K562 (cell line): ENCODE data around the gene TMEM138. TPM values are rescaled to one million over a fixed set of nuclear protein-coding genes. Genes with fewer than 3 reads are reported as not detected.

Experiments used
- ARID3A ChIP-seq: IDR thresholded peaks from 2 replicates; pipeline ENCODE4 v1.6.1; 2012; ENCODE audit warnings: low read depth, low read length, improper control_type of control experiment, borderline replicate concordance
- BACH1 ChIP-seq: fragments of 200-800 bp; sonication (Bioruptor generic); IDR thresholded peaks from 2 replicates; pipeline ENCODE4 v1.6.1; 2016; ENCODE audit warnings: missing genetic modification characterization, missing compliant biosample characterization
- C11orf30 ChIP-seq: fragments of 450-650 bp; IDR thresholded peaks from 2 replicates; pipeline ENCODE4 v1.6.1; 2016; ENCODE audit warnings: low read depth, mild to moderate bottlenecking
- CREM ChIP-seq: IDR thresholded peaks from 2 replicates; pipeline ENCODE4 v1.6.1; 2014; ENCODE audit warnings: antibody characterized with exemption, low read depth
- FOXA3 ChIP-seq, 2 experiments: fragments of 450-650 bp in 1 of 2; sonication (generic) in 1 of 2; formaldehyde crosslinking; IDR thresholded peaks in 1 of 2; conservative IDR thresholded peaks in 1 of 2; 2 replicates each; pipeline versions ENCODE4 v1.4.0 to v1.8.0; 2020 to 2022; ENCODE audit warnings: mild to moderate bottlenecking in 2 of 2, missing genetic modification reagents in 1 of 2
- FOXJ2 ChIP-seq: fragments of 200-800 bp; sonication (Bioruptor generic); IDR thresholded peaks from 2 replicates; pipeline ENCODE4 v1.6.1; 2016; ENCODE audit warnings: missing genetic modification characterization, missing compliant biosample characterization
- FOXK1 ChIP-seq: sonication (generic); formaldehyde crosslinking; IDR thresholded peaks from 2 replicates; pipeline ENCODE4 v1.8.0; 2022; ENCODE audit warnings: missing genetic modification reagents, mild to moderate bottlenecking, borderline replicate concordance
- GABPA ChIP-seq: fragments of 200-800 bp; sonication (Bioruptor generic); conservative IDR thresholded peaks from 2 replicates; pipeline ENCODE4 v1.6.1; 2016; ENCODE audit warnings: low read depth, missing genetic modification characterization, missing compliant biosample characterization
- HDGF ChIP-seq: fragments of 450-650 bp; IDR thresholded peaks from 2 replicates; pipeline ENCODE4 v1.6.1; 2016
- HNRNPLL ChIP-seq: fragments of 200-400 bp; formaldehyde crosslinking; IDR thresholded peaks from 2 replicates; pipeline ENCODE4 v1.6.1; 2017; ENCODE audit warnings: low read length, low read depth, mild to moderate bottlenecking; ENCODE audit not compliant: poor library complexity, severe bottlenecking
- IRF2 ChIP-seq: sonication (generic); formaldehyde crosslinking; IDR thresholded peaks from 2 replicates; pipeline ENCODE4 v1.8.1; 2022; ENCODE audit warnings: mild to moderate bottlenecking, missing genetic modification reagents
- MBD2 ChIP-seq: sonication (generic); IDR thresholded peaks from 2 replicates; pipeline ENCODE4 v1.6.1; 2016; ENCODE audit warnings: low read depth, borderline replicate concordance
- NEUROD1 ChIP-seq: fragments of 150-350 bp; IDR thresholded peaks from 2 replicates; pipeline ENCODE4 v1.6.1; 2014; ENCODE audit warnings: borderline replicate concordance, low read length, low read depth; ENCODE audit not compliant: partially characterized antibody
- NR2C1 ChIP-seq, 2 experiments: fragments of 450-650 bp; IDR thresholded peaks; 2 replicates each; pipeline ENCODE4 v1.6.1; 2017; ENCODE audit warnings: mild to moderate bottlenecking in 2 of 2, antibody characterized with exemption in 1 of 2, inconsistent platforms in 1 of 2, missing compliant biosample characterization in 1 of 2, missing genetic modification characterization in 1 of 2
- PCBP1 ChIP-seq: fragments of 200-400 bp; formaldehyde crosslinking; IDR thresholded peaks from 2 replicates; pipeline ENCODE4 v1.6.1; 2018; ENCODE audit warnings: mild to moderate bottlenecking, low read depth, low read length; ENCODE audit not compliant: poor library complexity, severe bottlenecking
- SMARCA4 ChIP-seq: fragments of 450-650 bp; IDR thresholded peaks from 2 replicates; pipeline ENCODE4 v1.6.1; 2016
- U2AF1 ChIP-seq: fragments of 200-400 bp; formaldehyde crosslinking; optimal IDR thresholded peaks from 2 replicates; pipeline ENCODE3; 2017; ENCODE audit warnings: mild to moderate bottlenecking, low read depth, low read length, moderate library complexity
- ZKSCAN8 ChIP-seq: fragments of 200-800 bp; sonication (Bioruptor generic); IDR thresholded peaks from 2 replicates; pipeline ENCODE4 v1.6.1; 2016; ENCODE audit warnings: missing genetic modification characterization, missing compliant biosample characterization
- ZNF197 ChIP-seq: fragments of 200-800 bp; sonication (Bioruptor generic); IDR thresholded peaks from 2 replicates; pipeline ENCODE4 v1.6.1; 2016; ENCODE audit warnings: low read depth, missing genetic modification characterization, missing compliant biosample characterization
- polyA plus RNA-seq, 8 experiments: library from polyadenylated mRNA; depleted of rRNA in 4 of 8; stranded (reverse) in 5 of 8; unstranded in 3 of 8; fragments of >200 nt; fragmentation: Nextera tagmentation in 2 of 8; fragmentation: Illumina TruSeq in 1 of 8; extraction: Ambion mirVana in 2 of 8; extraction: Trizol in 1 of 8; gene quantifications; 2 replicates each; pipeline versions ENCODE4 v1.2.1 to v1.2.3, GENCODE V29; 2011 to 2014; ENCODE audit warnings: inconsistent platforms in 1 of 8, missing spikeins in 1 of 8
- total RNA-seq, 7 experiments: library from RNA; depleted of rRNA in 6 of 7; stranded (reverse); fragments of >200 nt in 6 of 7; fragmentation: Illumina TruSeq in 2 of 7; extraction: Trizol in 2 of 7; gene quantifications; 2 replicates each; pipeline versions ENCODE4 v1.2.1 to v1.2.3, GENCODE V29; 2011 to 2021; ENCODE audit warnings: low replicate concordance in 1 of 7
- TF ChIP-seq, protein P1 (sequence below): fragments of 250-450 bp; sonication (Bioruptor Pico); IDR thresholded peaks from 2 replicates; pipeline ENCODE4 v1.5.0; 2021
- TF ChIP-seq, protein P2 (sequence below), 2 experiments: IDR thresholded peaks in 1 of 2; conservative IDR thresholded peaks in 1 of 2; 2 replicates each; pipeline ENCODE4 v1.6.1; 2016; ENCODE audit warnings: low read depth in 2 of 2, mild to moderate bottlenecking in 1 of 2, missing compliant biosample characterization in 1 of 2, missing genetic modification characterization in 1 of 2, moderate library complexity in 1 of 2

TMEM138 gene
- total and polyA plus RNA-seq, 9 of the 15 experiments (the other 6 are each of a cell fraction or from before 2014, with no cell fraction given), result 23.2 to 168 (median 63.1) TPM

DNA sequence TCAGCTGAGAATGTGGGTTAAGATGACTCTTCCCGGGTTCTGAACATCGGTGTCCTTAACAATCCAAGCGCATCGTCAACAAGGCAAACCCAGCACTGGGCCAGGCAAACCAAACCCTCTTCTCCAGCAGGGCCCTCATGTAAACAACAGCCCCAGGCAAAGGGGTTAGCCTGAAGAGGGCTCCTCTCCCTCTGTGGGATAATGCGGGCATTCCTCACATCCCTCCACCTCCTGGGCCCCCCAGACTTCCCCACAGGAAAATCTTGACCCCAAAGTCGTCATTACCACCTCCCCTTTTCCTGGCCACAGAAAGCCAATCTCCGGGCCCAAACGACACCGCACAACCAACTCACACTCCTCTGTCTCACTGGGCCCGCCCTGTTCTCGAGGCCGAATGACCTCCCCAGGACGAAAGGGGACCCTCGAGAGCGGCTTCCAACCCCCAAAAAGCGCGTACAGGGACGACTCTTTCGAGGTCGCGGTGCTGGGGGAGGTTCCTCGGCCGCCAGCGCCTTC lies 29.8 kb upstream of the TMEM138 start (continued):
- TF ChIP-seq ARID3A (no peak), ZKSCAN8 (CRISPR knock-in tag) (no peak), U2AF1 (no peak), FOXK1 (peak; percentile 68; the same call in 1 of the 2 replicates), FOXJ2 (tag) (no peak), NR2C1 (IDR thresholded peaks at IDR 0.05) (no peak), NR2C1 (tag; IDR thresholded peaks at IDR 0.05) (0 out of 2 replicates have a peak, but pooled peaks have one; percentile 8), SMARCA4 (no peak), FOXA3 (CRISPR knock-in tag; conservative IDR thresholded peaks at IDR 0.05 in 1 of 2, IDR thresholded peaks at IDR 0.05 in 1 of 2) (peak; percentile 6 to 50; a peak in 2 of 4 replicates), C11orf30 (no peak), ZNF197 (CRISPR knock-in tag) (no peak), NEUROD1 (no peak), HNRNPLL (no peak), MBD2 (no peak), CREM (no peak), HDGF (no peak), GABPA (tag) (no peak), IRF2 (CRISPR knock-in tag) (no peak), BACH1 (tag) (0 out of 2 replicates have a peak, but pooled peaks have one; percentile 47), PCBP1 (no peak)
- TF ChIP-seq, protein P1, sequence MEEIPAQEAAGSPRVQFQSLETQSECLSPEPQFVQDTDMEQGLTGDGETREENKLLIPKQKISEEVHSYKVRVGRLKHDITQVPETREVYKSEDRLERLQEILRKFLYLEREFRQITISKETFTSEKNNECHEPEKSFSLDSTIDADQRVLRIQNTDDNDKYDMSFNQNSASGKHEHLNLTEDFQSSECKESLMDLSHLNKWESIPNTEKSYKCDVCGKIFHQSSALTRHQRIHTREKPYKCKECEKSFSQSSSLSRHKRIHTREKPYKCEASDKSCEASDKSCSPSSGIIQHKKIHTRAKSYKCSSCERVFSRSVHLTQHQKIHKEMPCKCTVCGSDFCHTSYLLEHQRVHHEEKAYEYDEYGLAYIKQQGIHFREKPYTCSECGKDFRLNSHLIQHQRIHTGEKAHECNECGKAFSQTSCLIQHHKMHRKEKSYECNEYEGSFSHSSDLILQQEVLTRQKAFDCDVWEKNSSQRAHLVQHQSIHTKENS (CRISPR knock-in tag), result no peak
- TF ChIP-seq, protein P2, sequence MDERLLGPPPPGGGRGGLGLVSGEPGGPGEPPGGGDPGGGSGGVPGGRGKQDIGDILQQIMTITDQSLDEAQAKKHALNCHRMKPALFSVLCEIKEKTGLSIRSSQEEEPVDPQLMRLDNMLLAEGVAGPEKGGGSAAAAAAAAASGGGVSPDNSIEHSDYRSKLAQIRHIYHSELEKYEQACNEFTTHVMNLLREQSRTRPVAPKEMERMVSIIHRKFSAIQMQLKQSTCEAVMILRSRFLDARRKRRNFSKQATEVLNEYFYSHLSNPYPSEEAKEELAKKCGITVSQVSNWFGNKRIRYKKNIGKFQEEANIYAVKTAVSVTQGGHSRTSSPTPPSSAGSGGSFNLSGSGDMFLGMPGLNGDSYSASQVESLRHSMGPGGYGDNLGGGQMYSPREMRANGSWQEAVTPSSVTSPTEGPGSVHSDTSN (CRISPR knock-in tag; IDR thresholded peaks at IDR 0.05; ENCODE audit: low read depth), result no peak
- TF ChIP-seq, protein P2 (tag; conservative IDR thresholded peaks at IDR 0.05; ENCODE audit: low read depth), result no peak
